ENCODE measurements around the gene PLCG2.
"Not testable (repeated sequence)": the region's sequence is repeated elsewhere in the genome, so short reads cannot be mapped to it uniquely, and the experiment has no call there.

Gene PLCG2

DNA sequence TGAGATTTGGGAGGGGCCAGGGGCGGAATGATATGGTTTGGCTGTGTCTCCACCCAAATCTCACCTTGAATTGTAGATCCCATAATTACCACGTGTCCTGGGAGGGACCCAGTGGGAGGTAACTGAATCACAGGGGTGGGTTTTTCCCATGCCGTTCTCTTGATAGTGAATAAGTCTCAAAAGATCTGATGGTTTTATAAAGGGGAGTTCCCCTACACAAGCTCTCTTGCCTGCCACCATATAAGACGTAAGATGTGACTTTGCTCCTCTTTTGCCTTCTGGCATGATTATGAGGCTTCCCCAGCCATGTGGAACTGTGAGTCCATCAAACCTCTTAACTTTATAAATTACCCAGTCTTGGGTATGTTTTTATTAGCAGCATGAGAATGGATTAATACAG, 230.7 kb downstream of the PLCG2 start:
- not testable (repeated sequence) for DNase-seq

DNA sequence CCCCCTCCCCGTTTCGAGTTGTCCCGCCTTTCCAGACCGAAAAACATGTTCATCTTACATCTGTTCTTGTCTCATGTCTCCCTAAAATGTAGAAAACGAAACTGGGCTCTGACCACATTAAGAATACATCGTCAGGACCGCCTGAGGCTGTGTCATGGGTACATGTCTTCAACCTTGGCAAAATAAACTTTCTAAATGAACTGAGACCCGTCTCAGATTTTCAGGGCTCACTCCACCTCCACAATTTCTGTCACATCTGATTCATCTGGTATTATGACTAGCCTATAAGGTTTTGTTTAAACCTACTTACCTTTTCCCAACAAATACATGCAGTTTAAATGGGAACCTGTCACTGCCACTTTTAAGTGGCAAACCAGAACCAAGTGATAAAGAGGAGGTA, 231.6 kb downstream of the PLCG2 start:
- DNase-seq, result no peak

DNA sequence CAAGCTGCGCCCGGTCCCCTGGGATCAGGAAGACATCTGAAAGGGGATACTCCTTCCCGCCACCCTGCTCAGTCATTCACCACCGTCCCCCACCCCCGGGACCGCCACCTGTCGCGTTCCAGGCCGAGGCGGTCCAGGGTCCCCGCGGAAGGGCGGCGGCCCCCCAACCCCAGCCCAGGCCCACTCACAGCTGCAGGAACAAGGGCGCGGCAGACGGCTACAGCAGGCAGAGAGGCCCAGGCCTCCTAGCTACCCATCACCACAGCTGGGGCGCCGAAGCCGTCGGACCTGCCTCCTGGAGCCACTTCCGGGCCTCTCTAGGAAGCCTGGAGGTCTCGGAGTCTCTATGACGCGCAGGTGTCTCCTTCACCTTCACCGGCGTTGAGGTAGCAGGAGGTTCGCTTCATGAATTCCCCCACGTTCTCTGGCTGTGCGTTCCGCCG, 232.1 kb downstream of the PLCG2 start, which contains the start of gene SDR42E1:
Gene SDR42E1, minus strand, starts transcription at position 272 of the 443 bp plus-strand sequence. CDS start 10,612 bp downstream, outside the sequence.
- peak; percentile 95 for DNase-seq
